ENCODE results near the gene LBH.

DNA sequence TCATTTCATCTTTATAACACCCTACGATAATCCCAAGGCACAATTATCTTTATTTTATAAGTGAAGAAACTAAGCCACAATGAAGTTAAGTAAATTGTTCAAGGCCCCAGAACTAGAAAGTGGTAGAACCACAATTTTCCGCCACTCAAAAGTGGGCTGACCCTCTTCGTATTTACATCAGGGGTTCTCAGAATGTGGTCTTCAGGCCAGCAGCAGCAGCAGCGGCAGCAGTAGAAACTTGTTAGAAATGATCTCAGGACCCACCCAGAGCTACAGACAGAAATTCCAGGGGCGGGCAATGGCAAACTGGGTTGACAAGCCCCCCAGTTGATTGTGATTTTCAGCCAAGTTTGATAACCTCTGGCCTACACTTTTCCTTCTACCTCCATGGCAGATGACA, 62.8 kb downstream of the LBH start:
- TF ChIP-seq CTCF (IDR thresholded peaks at IDR 0.05) (no peak), ZFX (IDR thresholded peaks at IDR 0.05; ENCODE audit: borderline replicate concordance) (no peak)

Measured in 22Rv1 (cell line).